Measurements from ENCODE around the gene MAMSTR. TPM values are rescaled to one million over a fixed set of nuclear protein-coding genes. Genes with fewer than 3 reads are reported as not detected.

Gene MAMSTR
- total RNA-seq, 1 experiment from 2014 or later = 1.6 TPM

- TF ChIP-seq CTCF (conservative IDR thresholded peaks at IDR 0.05) = no peak
- H3K4me3 Mint-ChIP-seq = peak overlapping the region; percentile 29 to 60
- no peak overlapping the region for H3K27ac ChIP-seq (ENCODE audit: insufficient read length, low read depth, low read length)
Observed at GRCh38 chr19:48674216-48674809, 45.2 kb downstream of the MAMSTR start.

More at GRCh38 chr19:48674216-48674809, 45.2 kb downstream of the MAMSTR start:
- H3K79me1 ChIP-seq (ENCODE audit: insufficient read depth, low read depth, low read length, poor library complexity, severe bottlenecking) = no peaks in the 10 kb centered on the region
- Mint-ChIP-seq H3K4me1 (peaks cover 29 to 35% of the 10 kb centered on the region in 2 experiments), H3K27ac (peak overlapping the region in 2 of 3 experiments; percentile 39 to 55; a peak in 2 of 7 replicates), H3K36me3 (ENCODE audit: insufficient read depth in 1 of 3, low read depth in 3 of 3) (peaks cover 0 to 8% (median 7%) of the 10 kb centered on the region in 3 experiments; a peak in 5 of 7 replicates), H3K27me3 (ENCODE audit: low read depth) (peaks cover 6% of the 10 kb centered on the region), H3K9me3 (peaks cover 7 to 8% of the 10 kb centered on the region in 2 experiments)
- H3K4ac ChIP-seq (ENCODE audit: low read depth, low read length) = no peak overlapping the region
- H2AFZ ChIP-seq (ENCODE audit: low read length) = no peak overlapping the region
- no peaks in the 10 kb centered on the region; the same call in 1 of the 2 replicates for H3K4me1 ChIP-seq (ENCODE audit: insufficient read depth, low read length)
- no peak overlapping the region for H3K14ac ChIP-seq (ENCODE audit: insufficient read depth, low read length)
- H3K23ac ChIP-seq (ENCODE audit: insufficient read length, low read depth, low read length) = no peak overlapping the region
- no peaks in the 10 kb centered on the region for H3K79me2 ChIP-seq (ENCODE audit: insufficient read depth, low read length)
- H4K8ac ChIP-seq (replicated peaks; ENCODE audit: insufficient read length, low read depth, low read length) = no peak overlapping the region
- H2AK5ac ChIP-seq (ENCODE audit: insufficient read length, low read length) = no peak overlapping the region
- no peaks in the 10 kb centered on the region for H3K23me2 ChIP-seq (ENCODE audit: insufficient read length, low read depth, low read length, poor library complexity, severe bottlenecking)
- no CpG with 5 or more reads among the region's 19 CpGs for WGBS (ENCODE audit: extremely low coverage, insufficient read length, low lambda C conversion rate)
- H3K4me2 ChIP-seq (ENCODE audit: insufficient read depth, insufficient read length, low read length) = no peak overlapping the region
- no peak overlapping the region for H3K56ac ChIP-seq (ENCODE audit: insufficient read length, low read depth, low read length)
- no peak overlapping the region for H3T11ph ChIP-seq (ENCODE audit: low read length)
- no peak overlapping the region for H3K18ac ChIP-seq (ENCODE audit: insufficient read length, low read depth, low read length)
- H4K91ac ChIP-seq (ENCODE audit: insufficient read length, low read depth, low read length) = no peak overlapping the region
- DNase-seq = peak; percentile 65
- no peaks in the 10 kb centered on the region for H4K20me1 ChIP-seq (ENCODE audit: control insufficient read depth, insufficient read depth, insufficient read length)
- H2BK12ac ChIP-seq (ENCODE audit: insufficient read length, low read depth, low read length) = no peak overlapping the region
- H2BK5ac ChIP-seq (ENCODE audit: insufficient read length, low read length) = no peak overlapping the region
- no peak overlapping the region for H4K5ac ChIP-seq (ENCODE audit: insufficient read length, low read depth, low read length)
- no peak overlapping the region for H2BK15ac ChIP-seq (ENCODE audit: low read depth, low read length)
- no peak overlapping the region for H2BK20ac ChIP-seq (ENCODE audit: low read depth, low read length, poor library complexity, severe bottlenecking)
- H3K9ac ChIP-seq (ENCODE audit: extremely low read depth, insufficient read length, low read length) = no peak overlapping the region
- no peaks in the 10 kb centered on the region for H3K9me3 ChIP-seq (ENCODE audit: control insufficient read depth, low read depth, low read length)
- no peak overlapping the region for H2BK120ac ChIP-seq (ENCODE audit: low read depth, low read length, poor library complexity, severe bottlenecking)
- H3K27me3 ChIP-seq (ENCODE audit: insufficient read depth, low read length) = no peaks in the 10 kb centered on the region

Measured in H9 (cell line).